WI38 (cell line): ENCODE results near the gene PEAK1.

Experiments
- H3K4me3 ChIP-seq: 2 replicates; pipeline ENCODE4 v1.5.1; 2011; ENCODE audit warnings: low read depth, mild to moderate bottlenecking, control low read depth, low read length
- TF ChIP-seq, protein P1 (sequence below): IDR thresholded peaks from 2 replicates; pipeline ENCODE4 v1.5.1; 2012; ENCODE audit warnings: low read depth, mild to moderate bottlenecking, control low read depth, low read length

PEAK1 gene

GRCh38 chr15:77398927-77399326 lies 21.0 kb downstream of the PEAK1 start:
- H3K4me3 ChIP-seq = no peak overlapping the region
- TF ChIP-seq, protein P1, sequence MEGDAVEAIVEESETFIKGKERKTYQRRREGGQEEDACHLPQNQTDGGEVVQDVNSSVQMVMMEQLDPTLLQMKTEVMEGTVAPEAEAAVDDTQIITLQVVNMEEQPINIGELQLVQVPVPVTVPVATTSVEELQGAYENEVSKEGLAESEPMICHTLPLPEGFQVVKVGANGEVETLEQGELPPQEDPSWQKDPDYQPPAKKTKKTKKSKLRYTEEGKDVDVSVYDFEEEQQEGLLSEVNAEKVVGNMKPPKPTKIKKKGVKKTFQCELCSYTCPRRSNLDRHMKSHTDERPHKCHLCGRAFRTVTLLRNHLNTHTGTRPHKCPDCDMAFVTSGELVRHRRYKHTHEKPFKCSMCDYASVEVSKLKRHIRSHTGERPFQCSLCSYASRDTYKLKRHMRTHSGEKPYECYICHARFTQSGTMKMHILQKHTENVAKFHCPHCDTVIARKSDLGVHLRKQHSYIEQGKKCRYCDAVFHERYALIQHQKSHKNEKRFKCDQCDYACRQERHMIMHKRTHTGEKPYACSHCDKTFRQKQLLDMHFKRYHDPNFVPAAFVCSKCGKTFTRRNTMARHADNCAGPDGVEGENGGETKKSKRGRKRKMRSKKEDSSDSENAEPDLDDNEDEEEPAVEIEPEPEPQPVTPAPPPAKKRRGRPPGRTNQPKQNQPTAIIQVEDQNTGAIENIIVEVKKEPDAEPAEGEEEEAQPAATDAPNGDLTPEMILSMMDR = no peak

DNA sequence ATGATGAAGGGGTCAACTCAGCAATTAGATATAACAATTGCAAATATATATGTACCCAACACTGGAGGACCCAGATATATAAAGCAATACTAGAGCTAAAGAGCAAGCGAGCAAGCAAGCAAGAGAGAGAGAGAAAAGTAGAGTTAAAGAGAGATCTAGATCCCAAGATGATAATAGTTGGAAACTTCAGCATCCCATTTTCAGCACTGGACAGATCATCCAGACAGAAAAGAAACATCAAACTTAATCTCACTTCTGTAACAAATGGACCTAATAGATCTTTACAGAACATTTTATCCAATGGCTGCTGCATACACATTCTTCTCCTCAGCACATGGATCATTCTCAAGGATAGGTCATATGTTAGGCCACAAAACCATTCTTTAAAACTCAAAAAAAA lies 23.2 kb downstream of the PEAK1 start:
- no peak overlapping the region for H3K4me3 ChIP-seq
- TF ChIP-seq, protein P1 = no peak

GRCh38 chr15:77395013-77395774 lies 24.7 kb downstream of the PEAK1 start:
- TF ChIP-seq, protein P1 = no peak

GRCh38 chr15:77393471-77393840 lies 26.4 kb downstream of the PEAK1 start:
- no peak overlapping the region for H3K4me3 ChIP-seq
- TF ChIP-seq, protein P1 = no peak

More at GRCh38 chr15:77395013-77395774, 24.7 kb downstream of the PEAK1 start:
- H3K4me3 ChIP-seq = no peak overlapping the region

DNA sequence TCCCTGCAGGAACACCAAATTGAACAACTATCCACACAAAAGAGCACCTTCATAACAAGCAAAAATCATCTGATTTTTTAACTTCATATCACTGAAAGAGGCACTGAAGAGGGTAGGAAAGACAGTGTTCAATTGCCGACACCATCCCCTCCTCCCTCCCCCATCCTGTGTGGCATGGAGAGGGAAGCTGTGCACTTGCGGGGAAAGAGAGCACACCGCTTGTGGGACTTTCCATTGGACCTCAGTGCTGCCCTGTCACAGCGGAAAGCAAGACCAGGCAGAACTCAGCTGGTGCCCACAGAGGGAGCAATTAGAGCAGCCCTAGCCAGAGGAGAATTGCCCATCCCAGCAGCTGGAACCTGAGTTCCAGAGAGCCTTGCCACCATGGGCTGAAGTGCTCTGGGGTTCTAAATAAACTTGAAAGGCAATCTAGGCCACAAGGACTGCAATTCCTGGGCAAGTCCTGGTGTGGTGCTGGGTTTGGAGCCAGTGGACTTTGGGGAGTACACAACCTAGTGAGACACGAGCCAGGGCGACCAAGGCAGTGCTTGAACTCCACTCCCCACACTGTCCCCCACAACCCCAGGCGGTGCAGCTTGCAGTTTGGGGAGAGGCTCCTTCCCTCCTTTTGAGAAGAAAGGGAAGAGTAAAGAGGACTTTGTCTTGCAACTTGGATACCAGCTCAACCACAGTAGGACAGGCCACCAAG lies 27.0 kb downstream of the PEAK1 start:
- H3K4me3 ChIP-seq = no peak overlapping the region
- TF ChIP-seq, protein P1 = no peak

DNA sequence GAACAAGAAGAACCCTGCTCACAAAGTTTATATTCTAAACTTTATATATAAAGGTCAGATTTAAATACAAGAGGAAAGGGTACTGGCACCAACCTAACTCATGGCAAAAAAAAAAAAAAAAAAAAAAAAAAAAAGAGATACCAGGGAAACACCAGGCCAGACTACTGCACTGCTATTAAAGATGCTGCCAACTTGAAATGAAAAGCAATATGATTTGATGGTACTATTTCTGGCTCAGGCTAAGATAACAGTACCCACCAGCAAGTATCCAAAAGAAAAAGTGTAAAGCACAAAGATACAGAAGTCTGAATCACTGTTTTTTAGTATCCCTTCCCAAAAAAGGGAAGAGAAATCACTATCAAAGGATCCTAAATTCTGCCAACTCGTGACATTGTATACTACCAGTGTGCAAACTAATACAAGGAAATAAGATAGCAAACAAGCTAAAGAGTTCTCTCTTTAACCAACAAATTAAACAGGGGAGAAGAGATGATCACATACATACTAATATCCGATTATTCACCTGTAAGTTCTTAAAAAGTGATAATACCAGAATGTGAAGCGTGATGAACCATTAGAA lies 28.4 kb downstream of the PEAK1 start:
- no peak overlapping the region for H3K4me3 ChIP-seq
- TF ChIP-seq, protein P1 = no peak
